Activated CD4-positive, CD25-positive, alpha-beta regulatory T cell (primary cell): ENCODE data around the gene CRB3.

Source experiments
- DNase-seq, 4 experiments: peaks; one replicate each; lab custom pipeline; 2025; lab: John Stamatoyannopoulos, UW

CRB3 gene

GRCh38 chr19:6433165-6433564, 30.9 kb upstream of the CRB3 start:
- DNase-seq, result no peak

DNA sequence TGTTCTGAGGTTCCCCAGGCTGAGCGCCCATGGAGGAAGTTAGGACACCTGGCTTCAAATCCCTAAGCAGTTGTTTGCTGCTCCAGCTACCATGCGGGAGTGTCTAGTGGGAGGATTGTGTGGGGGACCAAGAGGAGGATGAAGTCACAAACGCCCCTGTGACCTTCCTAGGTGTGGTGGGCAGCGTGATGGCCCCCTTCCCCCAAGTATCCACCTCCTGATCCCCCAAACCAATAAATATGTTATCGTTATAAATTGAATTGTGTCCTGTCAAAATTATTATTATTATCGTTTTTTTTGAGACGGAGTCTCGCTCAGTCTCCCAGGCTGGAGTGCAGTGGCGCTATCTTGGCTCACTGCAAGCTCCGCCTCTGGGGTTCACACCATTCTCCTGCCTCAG, 30.4 kb upstream of the CRB3 start, which contains the start of gene SLC25A41:
SLC25A41 (minus strand) TSS at position 101 of the 400 bp plus-strand sequence; CDS start at position 31, 70 bp downstream.
- DNase-seq, result no peak

GRCh38 chr19:6439743-6440142, 24.3 kb upstream of the CRB3 start:
- no peak for DNase-seq

DNA sequence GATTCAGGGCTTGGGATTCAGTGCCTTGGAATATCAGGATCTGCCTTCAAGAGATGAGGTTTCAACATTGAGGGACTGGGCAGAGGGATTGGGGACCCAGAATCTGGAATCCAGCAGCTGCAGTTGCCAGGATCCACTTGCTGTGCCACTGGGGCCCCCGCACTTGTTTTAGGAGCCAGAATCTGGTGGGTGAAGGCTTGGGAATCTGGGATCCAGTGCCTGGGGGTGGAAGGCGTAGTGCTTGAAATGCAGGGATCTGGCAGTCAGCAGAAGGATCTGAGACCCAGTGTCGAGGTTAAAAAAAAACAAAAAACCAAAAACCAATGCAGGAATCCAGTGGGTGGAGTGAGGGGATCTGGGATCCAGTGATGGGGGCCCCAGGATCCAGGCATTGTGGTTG, 23.2 kb upstream of the CRB3 start:
- no peak for DNase-seq

DNA sequence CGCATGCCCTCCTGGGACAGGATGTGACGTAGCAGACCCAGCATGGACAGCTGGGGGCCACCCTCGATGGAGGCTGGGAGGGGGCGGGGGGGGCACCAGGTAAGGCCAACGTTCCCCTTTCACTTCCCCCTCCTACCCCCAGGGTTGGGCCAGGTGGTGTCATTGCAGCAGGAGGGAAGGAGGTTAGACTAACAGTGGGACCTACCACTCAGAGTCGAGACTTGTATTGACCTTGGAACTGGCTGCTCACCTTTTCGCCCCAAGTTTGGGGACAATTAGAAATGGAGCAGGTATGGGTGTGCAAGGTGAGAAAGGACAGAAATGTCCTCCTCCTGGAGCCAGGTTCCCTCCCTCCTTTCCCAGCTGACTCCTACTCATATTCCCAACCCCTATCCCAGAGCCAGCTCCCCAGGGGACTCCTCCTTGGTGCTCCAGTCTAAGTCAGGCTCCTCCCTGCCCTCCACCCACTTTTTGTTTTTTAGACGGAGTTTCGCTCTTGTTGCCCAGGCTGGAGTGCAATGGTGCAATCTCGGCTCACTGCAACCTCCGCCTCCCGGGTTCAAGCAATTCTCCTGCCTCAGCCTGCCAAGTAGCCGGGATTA, 21.9 kb upstream of the CRB3 start:
- DNase-seq, result no peak

DNA sequence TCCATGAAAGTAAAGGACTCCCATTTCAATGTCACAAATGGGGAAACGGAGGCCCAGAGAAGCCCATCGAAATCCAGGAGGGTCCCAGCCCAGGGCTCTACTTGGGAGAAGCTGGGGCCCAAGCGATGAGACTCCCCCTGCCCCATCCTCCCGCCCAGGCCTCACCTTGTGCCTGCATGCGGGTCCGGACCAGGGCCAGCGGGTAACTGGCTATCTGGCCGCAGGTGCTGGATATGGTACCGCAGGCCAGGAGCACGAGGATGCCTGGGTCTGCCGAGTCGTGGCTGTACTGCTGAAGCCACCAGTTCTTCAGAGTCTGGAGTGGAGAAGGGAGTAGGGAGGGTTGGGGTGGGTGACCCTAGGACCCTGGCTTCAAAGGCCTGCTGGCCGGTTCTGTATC, 20.1 kb upstream of the CRB3 start:
- DNase-seq, result no peak

DNA sequence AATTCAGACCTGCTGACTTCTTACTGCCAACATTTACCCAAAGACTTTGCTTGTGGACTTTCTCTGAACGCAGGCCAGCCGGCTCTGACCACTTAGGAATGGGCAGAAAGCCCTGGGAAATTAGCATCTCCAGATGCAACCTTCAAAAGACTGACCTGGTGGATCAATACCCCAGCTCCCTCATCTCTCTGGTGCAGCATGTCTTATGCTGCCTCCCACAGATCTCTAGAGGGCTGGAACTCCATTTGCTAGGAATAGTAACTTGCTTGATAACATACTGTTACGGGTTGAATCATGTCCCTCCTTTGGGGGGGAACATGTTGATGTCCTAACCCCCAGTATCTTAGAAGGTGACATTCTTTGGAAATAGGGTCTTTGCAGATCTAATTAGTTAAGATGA, 17.6 kb upstream of the CRB3 start:
- DNase-seq, result no peak

- DNase-seq, result no peak
Observed at GRCh38 chr19:6448045-6448444, 16.0 kb upstream of the CRB3 start.

- no peak for DNase-seq
Observed at GRCh38 chr19:6450166-6450565, 13.9 kb upstream of the CRB3 start.

- DNase-seq, result no peak
Observed at GRCh38 chr19:6451583-6452222, 12.4 kb upstream of the CRB3 start.

- DNase-seq, result no peak
Observed at GRCh38 chr19:6452223-6452614, 11.9 kb upstream of the CRB3 start.

GRCh38 chr19:6452899-6453298, 11.2 kb upstream of the CRB3 start:
- no peak for DNase-seq

DNA sequence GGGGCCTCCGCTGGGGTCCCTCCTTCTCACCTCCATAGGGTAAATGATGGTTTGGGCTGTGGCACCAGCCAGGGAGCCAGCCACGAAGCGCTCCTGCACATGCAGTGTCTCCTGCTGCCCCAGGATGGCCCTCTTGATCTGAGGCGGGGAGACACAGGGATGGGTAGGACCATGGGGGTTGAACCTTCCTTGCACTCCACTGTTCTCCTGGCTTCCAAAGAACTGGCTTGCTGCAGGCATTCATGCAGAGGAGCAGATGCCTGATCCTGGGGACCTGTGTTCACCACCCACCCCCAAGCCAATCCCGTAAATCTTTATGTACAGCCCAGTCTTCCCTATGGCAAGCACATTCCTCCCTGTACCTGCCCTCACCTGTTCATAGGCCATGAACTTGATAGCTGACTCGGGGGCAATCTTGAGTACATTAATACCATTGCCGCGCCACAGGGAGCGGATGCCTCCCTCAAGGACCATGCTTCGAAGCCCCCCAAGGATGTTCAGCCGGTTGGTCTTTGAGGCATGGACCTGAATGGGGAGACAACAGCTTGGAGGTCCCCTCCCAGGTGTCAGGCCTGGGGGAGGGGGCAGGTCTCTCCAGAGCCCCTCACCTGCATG, 10.0 kb upstream of the CRB3 start:
- no peak for DNase-seq

- DNase-seq, result no peak
Observed at GRCh38 chr19:6455924-6456323, 8.1 kb upstream of the CRB3 start.

GRCh38 chr19:6457958-6458694, 5.9 kb upstream of the CRB3 start:
- no peak for DNase-seq

DNA sequence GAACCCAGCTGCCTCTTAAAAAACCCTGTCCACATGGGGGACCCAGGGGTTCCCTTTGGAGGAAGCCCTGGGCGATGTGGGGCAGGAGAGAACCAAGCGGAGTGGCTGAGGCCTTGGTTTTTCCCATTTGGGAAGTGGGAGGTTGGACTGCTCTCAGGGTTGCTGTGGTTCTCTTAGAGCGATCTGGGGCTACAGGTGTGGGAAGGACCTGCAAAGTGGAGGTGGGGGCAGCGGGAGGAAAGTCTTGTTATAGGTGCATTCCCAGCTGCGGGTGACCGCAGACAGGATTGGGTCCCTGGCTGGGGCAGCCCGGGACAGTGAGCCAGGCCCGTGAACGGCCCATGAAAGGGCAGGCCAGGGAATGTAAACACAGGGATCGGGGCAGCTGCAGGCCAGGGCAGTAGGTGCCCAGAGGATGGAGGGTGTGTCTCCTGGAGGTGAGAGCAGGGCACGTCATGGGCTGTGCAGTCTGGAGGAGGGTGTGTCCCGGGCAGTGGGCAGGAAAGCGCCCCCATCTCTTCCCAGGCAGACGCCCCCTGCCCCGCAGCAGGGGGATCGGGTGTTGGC, 5.3 kb upstream of the CRB3 start:
- DNase-seq, result no peak

DNA sequence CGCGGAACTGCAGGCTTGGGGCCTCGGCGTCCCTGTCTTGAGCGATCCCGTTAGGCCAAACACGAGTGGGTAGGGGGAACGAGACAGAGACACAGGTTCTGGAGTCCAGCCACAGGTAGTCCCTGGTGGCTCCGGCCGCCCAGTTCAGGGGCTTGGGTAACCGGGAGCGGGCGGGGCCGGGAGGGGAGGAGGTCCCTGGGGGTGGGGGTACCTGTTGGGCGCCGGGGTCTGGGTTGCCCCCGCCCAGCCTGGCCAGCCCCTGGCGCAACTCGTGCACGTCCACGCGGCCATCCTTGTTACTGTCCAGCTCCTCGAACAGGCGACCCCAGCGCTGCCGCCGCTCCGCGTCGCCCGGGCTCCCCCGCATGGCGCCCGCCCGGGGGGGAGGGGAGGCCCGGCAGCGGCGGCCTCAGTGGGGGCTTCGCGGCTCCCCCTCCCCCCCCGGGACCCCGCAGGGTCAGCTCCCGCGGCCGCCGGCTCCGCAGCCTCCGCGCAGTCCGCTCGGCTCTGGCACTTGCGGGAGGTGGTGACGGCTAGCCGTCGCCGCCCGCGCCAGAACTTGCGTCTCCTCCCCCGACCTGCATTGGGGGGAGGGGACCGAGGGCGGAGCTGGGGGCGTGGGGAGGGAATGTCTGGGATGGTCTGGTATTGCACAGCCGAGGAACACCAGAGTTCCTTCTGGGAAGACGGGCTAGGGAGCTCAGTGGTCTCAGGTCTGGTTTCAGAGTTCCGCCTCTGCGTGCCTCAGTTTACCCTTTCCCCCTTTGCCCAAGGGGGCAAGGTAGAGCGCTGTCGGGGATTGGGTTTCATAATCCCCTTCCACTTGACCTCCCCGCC, 4.6 kb upstream of the CRB3 start, which contains the start of gene SLC25A23:
SLC25A23 (minus strand) TSS at position 531 of the 837 bp plus-strand sequence; CDS start at position 367, 164 bp downstream.
- DNase-seq, result peak in 3 of 4 experiments; percentile 25 to 41 (median 34)

- peak; percentile 91 to 95 (median 92) for DNase-seq
Observed at GRCh38 chr19:6460099-6460884, 3.8 kb upstream of the CRB3 start.

DNA sequence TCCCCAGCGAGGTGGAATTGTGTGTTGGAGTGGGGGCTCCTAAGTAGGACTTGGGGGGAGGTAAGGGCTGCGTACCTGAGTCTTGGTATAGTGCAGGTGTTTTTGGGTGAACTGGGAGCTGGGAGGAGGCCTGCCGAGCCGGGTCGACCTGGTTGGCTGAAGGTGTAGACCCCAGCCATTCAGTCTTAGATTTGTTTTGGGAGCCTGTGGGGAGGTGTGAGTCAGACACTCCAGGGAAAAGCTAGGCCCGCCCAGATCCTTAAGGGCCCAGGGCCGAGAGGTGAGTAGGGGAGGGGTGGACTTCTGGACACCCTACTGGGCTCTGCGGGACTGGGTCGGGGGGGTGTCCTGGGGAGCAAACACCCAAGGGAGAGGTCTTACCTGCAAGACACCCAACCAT, 935 bp downstream of the CRB3 start:
- DNase-seq, result no peak

DNA sequence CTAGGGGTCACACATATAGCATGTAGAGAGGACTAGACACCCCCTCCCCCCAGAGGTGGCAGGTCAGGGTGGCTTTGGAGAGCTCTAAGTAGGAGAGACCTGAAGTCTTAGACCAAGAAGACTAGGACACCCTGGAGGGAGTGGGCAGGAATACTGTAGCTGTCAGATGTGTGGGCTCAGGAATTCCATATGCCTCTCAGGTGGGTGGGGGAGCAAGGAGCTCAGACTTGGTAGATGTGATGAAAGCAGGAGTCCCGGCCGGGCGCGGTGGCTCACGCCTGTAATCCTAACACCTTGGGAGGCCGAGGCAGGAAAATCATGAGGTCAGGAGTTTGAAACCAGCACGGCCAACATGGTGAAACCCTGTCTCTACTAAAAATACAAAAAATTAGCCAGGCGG, 1.6 kb downstream of the CRB3 start:
- no peak for DNase-seq
